HCT116 (cell line): ENCODE results near the gene PRM1. TPM values are rescaled to one million over a fixed set of nuclear protein-coding genes. Genes with fewer than 3 reads are reported as not detected.

Experiments
- ATAC-seq: fragments of 200-7000 bp; cut with Tn5 transposase; 2 replicates; pipeline ENCODE4 v1.9.1; 2020; ENCODE audit warnings: mild to moderate bottlenecking, moderate library complexity
- BruUV-seq: library from RNA; stranded (reverse); fragments of 400-500 nt; replicated peaks from 2 replicates; lab custom pipeline; 2021; lab: Mats Ljungman, UMichigan
- CTCF ChIA-PET: fragments of 300-600 bp; sonication (Branson Sonifier 250); formaldehyde crosslinking; loops from one replicate; lab custom pipeline; 2021; ENCODE audit warnings: antibody characterized with exemption; lab: Charles Lee
- POLR2A ChIA-PET: fragments of 300-600, 350-600 bp; sonication (Branson Sonifier 250); formaldehyde crosslinking; loops from one replicate; lab custom pipeline; 2021; ENCODE audit warnings: antibody characterized with exemption; lab: Charles Lee
- RAD21 ChIA-PET, 2 experiments: fragments of 300-600 bp; sonication (Branson Sonifier 250); formaldehyde crosslinking; loops; one replicate each; lab custom pipeline; 2023; ENCODE audit warnings: low total read pairs in 2 of 2; ENCODE audit not compliant: uncharacterized antibody in 2 of 2, unreplicated experiment in 2 of 2, low non-redundant PET in 1 of 2; lab: Charles Lee
- DNase-seq: peaks from one replicate; pipeline ENCODE4 v3.0.0-alpha.2; 2010; ENCODE audit warnings: low read depth, low spot score
- H2AFZ ChIP-seq: fragments of 200-600 bp; shearing (Covaris generic), sonication (generic); 2 replicates; pipeline ENCODE4 v1.6.1; 2017; ENCODE audit warnings: low read depth, mixed run types, mixed read lengths, antibody characterized with exemption, low read length; ENCODE audit not compliant: poor library complexity, severe bottlenecking
- H3K27ac ChIP-seq: 2 replicates; pipeline ENCODE4 v1.5.1; 2012; ENCODE audit warnings: low read depth, low read length
- H3K27me3 ChIP-seq: fragments of 200-600 bp; sonication (generic); 2 replicates; pipeline ENCODE4 v1.6.1; 2016; ENCODE audit warnings: mixed run types, low read length, mixed read lengths; ENCODE audit not compliant: insufficient read depth
- H3K36me3 ChIP-seq, 2 experiments: fragments of 200-500 bp in 1 of 2; fragments of 200-600 bp in 1 of 2; sonication (Bioruptor generic) in 1 of 2; sonication (generic) in 1 of 2; 2 replicates each; pipeline versions ENCODE4 v1.5.1 to v1.6.1; 2014 to 2016; ENCODE audit warnings: low read length in 2 of 2, inconsistent platforms in 1 of 2, mixed read lengths in 1 of 2, mixed run types in 1 of 2; ENCODE audit not compliant: insufficient read depth in 2 of 2, control insufficient read depth in 1 of 2
- H3K4me1 ChIP-seq, 2 experiments: fragments of 200-600 bp in 1 of 2; sonication (generic) in 1 of 2; 2 replicates each; pipeline versions ENCODE4 v1.5.1 to v1.6.1; 2012 to 2017; ENCODE audit warnings: low read length in 2 of 2, inconsistent platforms in 1 of 2, mild to moderate bottlenecking in 1 of 2, mixed read lengths in 1 of 2, mixed run types in 1 of 2, moderate library complexity in 1 of 2; ENCODE audit not compliant: insufficient read depth in 2 of 2, control insufficient read depth in 1 of 2
- H3K4me2 ChIP-seq: fragments of 200-600 bp; sonication (generic); 2 replicates; pipeline ENCODE4 v1.6.1; 2017; ENCODE audit warnings: mixed run types, low read length, mixed read lengths
- H3K4me3 ChIP-seq, 2 experiments: fragments of 200-600 bp in 1 of 2; sonication (generic) in 1 of 2; replicated peaks in 1 of 2; 2 replicates each; pipeline ENCODE4 v1.5.1; 2011 to 2016; ENCODE audit warnings: low read length in 2 of 2, control low read depth in 1 of 2, low read depth in 1 of 2, mild to moderate bottlenecking in 1 of 2, mixed read lengths in 1 of 2, mixed run types in 1 of 2
- H3K79me2 ChIP-seq: fragments of 200-600 bp; sonication (generic); 2 replicates; pipeline ENCODE4 v1.6.1; 2017; ENCODE audit warnings: mild to moderate bottlenecking, mixed run types, low read length, moderate library complexity, mixed read lengths; ENCODE audit not compliant: insufficient read depth
- H3K9ac ChIP-seq: fragments of 200-600 bp; sonication (generic); 2 replicates; pipeline ENCODE4 v1.6.1; 2016; ENCODE audit warnings: low read length, mixed read lengths
- H3K9me2 ChIP-seq: fragments of 200-600 bp; sonication (generic), shearing (Covaris generic); 2 replicates; pipeline ENCODE4 v1.6.1; 2017; ENCODE audit warnings: mixed run types, mild to moderate bottlenecking, moderate library complexity; ENCODE audit not compliant: insufficient read depth
- H3K9me3 ChIP-seq, 2 experiments: fragments of 200-500 bp in 1 of 2; fragments of 200-600 bp in 1 of 2; sonication (Bioruptor generic) in 1 of 2; sonication (generic) in 1 of 2; 2 replicates each; pipeline ENCODE4 v1.6.1; 2014 to 2017; ENCODE audit warnings: low read length in 2 of 2, mixed read lengths in 2 of 2, inconsistent platforms in 1 of 2, low read depth in 1 of 2, mild to moderate bottlenecking in 1 of 2, mixed run types in 1 of 2, moderate library complexity in 1 of 2; ENCODE audit not compliant: control insufficient read depth in 1 of 2, insufficient read depth in 1 of 2
- H4K20me1 ChIP-seq: fragments of 200-600 bp; sonication (generic), shearing (Covaris generic); 2 replicates; pipeline ENCODE4 v1.6.1; 2017; ENCODE audit warnings: mixed run types, mild to moderate bottlenecking, moderate library complexity; ENCODE audit not compliant: insufficient read depth
- EGR1 ChIP-seq: IDR thresholded peaks from 2 replicates; pipeline ENCODE4 v1.6.1; 2012; ENCODE audit warnings: low read depth
- ELF1 ChIP-seq: IDR thresholded peaks from 2 replicates; pipeline ENCODE4 v1.6.1; 2012; ENCODE audit warnings: low read depth, borderline replicate concordance
- JUND ChIP-seq: IDR thresholded peaks from 2 replicates; pipeline ENCODE4 v1.6.1; 2012
- RAD21 ChIP-seq: IDR thresholded peaks from 2 replicates; pipeline ENCODE4 v1.6.1; 2012; ENCODE audit warnings: low read depth, mild to moderate bottlenecking
- SIN3A ChIP-seq: IDR thresholded peaks from 2 replicates; pipeline ENCODE4 v1.6.1; 2012; ENCODE audit warnings: low read depth
- intact Hi-C: fragments of 100-400 bp; cut with micrococcal nuclease; formaldehyde crosslinking; loops from 2 replicates; pipeline ENCODE4 v1.10.0; 2022
- total RNA-seq: library from RNA; stranded (reverse); gene quantifications from one replicate; pipeline ENCODE4 v1.2.1, GENCODE V29; 2021; ENCODE audit not compliant: unreplicated experiment
- TF ChIP-seq, protein P1 (sequence below): IDR thresholded peaks from 2 replicates; pipeline ENCODE4 v1.6.1; 2012
- TF ChIP-seq, protein P2 (sequence below): IDR thresholded peaks from 2 replicates; pipeline ENCODE4 v1.6.1; 2012; ENCODE audit warnings: low read depth
- TF ChIP-seq, protein P3 (sequence below): IDR thresholded peaks from 2 replicates; pipeline ENCODE4 v1.6.1; 2012

The PRM1 gene
- total RNA-seq, 1 experiment from 2014 or later, result not detected

DNA sequence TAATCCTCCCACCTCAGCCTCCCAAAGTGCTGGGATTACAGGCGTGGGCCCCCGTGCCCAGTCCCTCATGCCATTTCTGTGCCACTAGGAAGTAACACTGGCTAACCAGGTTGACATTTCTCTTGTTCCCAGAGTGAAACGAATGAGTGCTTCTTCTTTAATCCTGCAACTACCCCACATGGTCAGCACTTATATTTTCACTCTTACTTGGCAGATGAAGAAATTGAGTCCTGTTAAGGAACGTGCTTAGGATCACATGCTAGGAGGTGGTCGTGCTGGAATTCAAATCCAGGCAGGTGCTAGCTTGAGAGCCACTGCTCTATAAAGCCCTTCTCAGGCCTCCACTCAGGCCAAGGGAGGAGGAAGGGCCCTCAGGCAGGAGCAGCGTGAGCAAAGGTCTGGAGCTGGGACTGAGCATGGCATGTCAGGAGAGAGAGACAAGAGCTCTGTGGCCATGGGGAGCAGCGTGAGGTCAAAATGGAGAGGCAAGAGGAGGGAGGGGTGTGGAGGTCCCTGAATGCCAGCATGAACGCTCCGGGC is 45.7 kb upstream of the PRM1 start:
- H3K27me3 ChIP-seq, result no peaks in the 10 kb centered on the region
- no peaks in the 10 kb centered on the region for H3K36me3 ChIP-seq
- no peak overlapping the region for H3K4me2 ChIP-seq
- H3K4me1 ChIP-seq, result peaks cover 19 to 27% of the 10 kb centered on the region in 2 experiments; a peak in 3 of 4 replicates
- no peaks in the 10 kb centered on the region for H3K9me3 ChIP-seq
- ChIA-PET RAD21 (no interaction called here), POLR2A (no interaction called here), CTCF (no interaction called here)
- H3K27ac ChIP-seq, result no peak overlapping the region
- H3K9ac ChIP-seq, result no peak overlapping the region
- no peak overlapping the region for H3K4me3 ChIP-seq
- intact Hi-C loops, result no loop called here
- DNase-seq (no peak), ATAC-seq (no peak)
- H3K9me2 ChIP-seq, result no peaks in the 10 kb centered on the region
- TF ChIP-seq JUND, result no peak
- TF ChIP-seq ELF1, result no peak
- no peak for TF ChIP-seq EGR1
- no peak for TF ChIP-seq SIN3A
- TF ChIP-seq RAD21, result no peak
- TF ChIP-seq, protein P1, sequence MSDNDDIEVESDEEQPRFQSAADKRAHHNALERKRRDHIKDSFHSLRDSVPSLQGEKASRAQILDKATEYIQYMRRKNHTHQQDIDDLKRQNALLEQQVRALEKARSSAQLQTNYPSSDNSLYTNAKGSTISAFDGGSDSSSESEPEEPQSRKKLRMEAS, result no peak
- TF ChIP-seq, protein P2, sequence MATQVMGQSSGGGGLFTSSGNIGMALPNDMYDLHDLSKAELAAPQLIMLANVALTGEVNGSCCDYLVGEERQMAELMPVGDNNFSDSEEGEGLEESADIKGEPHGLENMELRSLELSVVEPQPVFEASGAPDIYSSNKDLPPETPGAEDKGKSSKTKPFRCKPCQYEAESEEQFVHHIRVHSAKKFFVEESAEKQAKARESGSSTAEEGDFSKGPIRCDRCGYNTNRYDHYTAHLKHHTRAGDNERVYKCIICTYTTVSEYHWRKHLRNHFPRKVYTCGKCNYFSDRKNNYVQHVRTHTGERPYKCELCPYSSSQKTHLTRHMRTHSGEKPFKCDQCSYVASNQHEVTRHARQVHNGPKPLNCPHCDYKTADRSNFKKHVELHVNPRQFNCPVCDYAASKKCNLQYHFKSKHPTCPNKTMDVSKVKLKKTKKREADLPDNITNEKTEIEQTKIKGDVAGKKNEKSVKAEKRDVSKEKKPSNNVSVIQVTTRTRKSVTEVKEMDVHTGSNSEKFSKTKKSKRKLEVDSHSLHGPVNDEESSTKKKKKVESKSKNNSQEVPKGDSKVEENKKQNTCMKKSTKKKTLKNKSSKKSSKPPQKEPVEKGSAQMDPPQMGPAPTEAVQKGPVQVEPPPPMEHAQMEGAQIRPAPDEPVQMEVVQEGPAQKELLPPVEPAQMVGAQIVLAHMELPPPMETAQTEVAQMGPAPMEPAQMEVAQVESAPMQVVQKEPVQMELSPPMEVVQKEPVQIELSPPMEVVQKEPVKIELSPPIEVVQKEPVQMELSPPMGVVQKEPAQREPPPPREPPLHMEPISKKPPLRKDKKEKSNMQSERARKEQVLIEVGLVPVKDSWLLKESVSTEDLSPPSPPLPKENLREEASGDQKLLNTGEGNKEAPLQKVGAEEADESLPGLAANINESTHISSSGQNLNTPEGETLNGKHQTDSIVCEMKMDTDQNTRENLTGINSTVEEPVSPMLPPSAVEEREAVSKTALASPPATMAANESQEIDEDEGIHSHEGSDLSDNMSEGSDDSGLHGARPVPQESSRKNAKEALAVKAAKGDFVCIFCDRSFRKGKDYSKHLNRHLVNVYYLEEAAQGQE, result no peak
- TF ChIP-seq, protein P3, sequence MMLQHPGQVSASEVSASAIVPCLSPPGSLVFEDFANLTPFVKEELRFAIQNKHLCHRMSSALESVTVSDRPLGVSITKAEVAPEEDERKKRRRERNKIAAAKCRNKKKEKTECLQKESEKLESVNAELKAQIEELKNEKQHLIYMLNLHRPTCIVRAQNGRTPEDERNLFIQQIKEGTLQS, result no peak
- H3K79me2 ChIP-seq, result no peaks in the 10 kb centered on the region
- no TSS peak for BruUV-seq
- no peaks in the 10 kb centered on the region for H4K20me1 ChIP-seq
- H2AFZ ChIP-seq, result no peak overlapping the region
